NCI-H345 treated with DMSO at 0.1 percent for 48 hours (cell line): ENCODE data around the gene APBA2.
"Not testable (repeated sequence)": the region's sequence is repeated elsewhere in the genome, so short reads cannot be mapped to it uniquely, and the experiment has no call there.

ENCODE experiments used
- DNase-seq: peaks from one replicate; lab custom pipeline; 2025; ENCODE audit not compliant: unreplicated experiment; lab: John Stamatoyannopoulos, UW

The APBA2 gene

GRCh38 chr15:28885630-28886430 is at the start of gene APBA2:
Gene APBA2 (plus strand): TSS chr15:28885974. CDS start chr15:29053885, 167,911 bp downstream.
- no peak for DNase-seq

GRCh38 chr15:28840285-28840684 is 45.5 kb upstream of the APBA2 start:
- not testable (repeated sequence) for DNase-seq

GRCh38 chr15:28842210-28842609 is 43.6 kb upstream of the APBA2 start:
- DNase-seq: not testable (repeated sequence)

- DNase-seq: not testable (repeated sequence)
These were observed 42.3 kb upstream of the APBA2 start for GRCh38 chr15:28843520-28843919.

GRCh38 chr15:28844147-28844546 is 41.6 kb upstream of the APBA2 start:
- DNase-seq: not testable (repeated sequence)

- DNase-seq: not testable (repeated sequence)
These were observed 38.5 kb upstream of the APBA2 start for GRCh38 chr15:28847247-28847646.

- not testable (repeated sequence) for DNase-seq
These were observed 37.8 kb upstream of the APBA2 start for GRCh38 chr15:28847959-28848358.

GRCh38 chr15:28848521-28848920 is 37.3 kb upstream of the APBA2 start, which contains the start of gene GOLGA6L7:
Gene GOLGA6L7 (minus strand): TSS chr15:28848644. CDS start chr15:28848549, 95 bp downstream.
- not testable (repeated sequence) for DNase-seq

- not testable (repeated sequence) for DNase-seq
These were observed 36.5 kb upstream of the APBA2 start for GRCh38 chr15:28849271-28849670.

GRCh38 chr15:28849766-28850165 is 36.0 kb upstream of the APBA2 start:
- not testable (repeated sequence) for DNase-seq

GRCh38 chr15:28853654-28854053 is 32.1 kb upstream of the APBA2 start:
- not testable (repeated sequence) for DNase-seq

- not testable (repeated sequence) for DNase-seq
These were observed 31.2 kb upstream of the APBA2 start for GRCh38 chr15:28854578-28854977.

- DNase-seq: no peak
These were observed 24.7 kb upstream of the APBA2 start for GRCh38 chr15:28861031-28861534.

GRCh38 chr15:28861589-28862293 is 24.0 kb upstream of the APBA2 start:
- not testable (repeated sequence) for DNase-seq

- DNase-seq: no peak
These were observed 16.9 kb upstream of the APBA2 start for GRCh38 chr15:28868744-28869345.

- DNase-seq: no peak
These were observed 14.6 kb upstream of the APBA2 start for GRCh38 chr15:28871168-28871567.

GRCh38 chr15:28873006-28873405 is 12.8 kb upstream of the APBA2 start:
- no peak for DNase-seq

GRCh38 chr15:28873585-28874190 is 12.1 kb upstream of the APBA2 start:
- no peak for DNase-seq

GRCh38 chr15:28875461-28876000 is 10.2 kb upstream of the APBA2 start:
- DNase-seq: no peak

GRCh38 chr15:28876131-28876844 is 9.5 kb upstream of the APBA2 start:
- DNase-seq: no peak
